Thoracic aorta (tissue), 2 donors: ENCODE results near the gene PTPRM. TPM values are rescaled to one million over a fixed set of nuclear protein-coding genes. Genes with fewer than 3 reads are reported as not detected.

Experiments used
- ATAC-seq: fragments of 150-250 bp; one replicate; pipeline ENCODE4 v1.8.0; 2017; ENCODE audit warnings: low read depth; ENCODE audit not compliant: insufficient number of reproducible peaks, low FRiP score
- DNase-seq: peaks from one replicate; pipeline ENCODE4 v3.0.0-alpha.2; 2020; ENCODE audit warnings: low spot score
- H3K27ac ChIP-seq, 2 donors: fragments of 200-600 bp; sonication (generic); 1 replicate in 1 of 2; 2 replicates in 1 of 2; pipeline ENCODE4 v1.5.1; 2016; ENCODE audit warnings: mild to moderate bottlenecking in 2 of 2, moderate library complexity in 2 of 2
- H3K27me3 ChIP-seq: fragments of 200-600 bp; sonication (generic); replicated peaks from 2 replicates; pipeline ENCODE4 v1.6.0; 2016; ENCODE audit warnings: mild to moderate bottlenecking; ENCODE audit not compliant: insufficient read depth
- H3K36me3 ChIP-seq: fragments of 200-600 bp; sonication (generic); one replicate; pipeline ENCODE4 v1.5.1; 2016
- H3K4me1 ChIP-seq, 2 donors: fragments of 200-600 bp; sonication (generic); 1 replicate in 1 of 2; 2 replicates in 1 of 2; pipeline versions ENCODE4 v1.5.1 to v1.6.0; 2016; ENCODE audit warnings: low read depth in 2 of 2, mild to moderate bottlenecking in 1 of 2; ENCODE audit not compliant: control insufficient read depth in 1 of 2
- H3K4me3 ChIP-seq: fragments of 200-600 bp; sonication (generic); 2 replicates; pipeline ENCODE4 v1.5.1; 2016; ENCODE audit warnings: mild to moderate bottlenecking
- H3K9me3 ChIP-seq: fragments of 200-600 bp; sonication (generic); 2 replicates; pipeline ENCODE4 v1.5.1; 2016
- CTCF ChIP-seq: fragments of 200-600 bp; sonication (generic); IDR thresholded peaks from one replicate; pipeline ENCODE4 v1.5.1; 2019; ENCODE audit warnings: antibody characterized with exemption
- total RNA-seq, 2 donors: library from RNA; depleted of rRNA; stranded (reverse); fragments of >200 nt; gene quantifications; one replicate each; pipeline versions ENCODE4 v1.1.0 to v1.2.3, GENCODE V29; 2016

The PTPRM gene
- total RNA-seq, 2 donors from 2014 or later, result 90.3 to 102 TPM

GRCh38 chr18:8130096-8130495 lies 563.0 kb downstream of the PTPRM start:
- Histone ChIP-seq H3K4me3 (no peak overlapping the region), H3K27ac (no peak overlapping the region), H3K36me3 (no peaks in the 10 kb centered on the region), H3K9me3 (no peaks in the 10 kb centered on the region), H3K27me3 (no peaks in the 10 kb centered on the region), H3K4me1 (peaks cover 0 to 1% of the 10 kb centered on the region in 2 donors)
- DNase-seq (no peak), ATAC-seq (no peak)
- TF ChIP-seq CTCF, result no peak

GRCh38 chr18:8133032-8133431 lies 565.9 kb downstream of the PTPRM start:
- Histone ChIP-seq H3K4me3 (no peak overlapping the region), H3K27ac (no peak overlapping the region), H3K4me1 (no peaks in the 10 kb centered on the region), H3K9me3 (no peaks in the 10 kb centered on the region), H3K27me3 (no peaks in the 10 kb centered on the region), H3K36me3 (no peaks in the 10 kb centered on the region)
- DNase-seq, result no peak
- no peak for ATAC-seq
- no peak for TF ChIP-seq CTCF

- no peak for ATAC-seq
- Histone ChIP-seq H3K36me3 (no peaks in the 10 kb centered on the region), H3K9me3 (no peaks in the 10 kb centered on the region), H3K27ac (no peak overlapping the region), H3K27me3 (no peaks in the 10 kb centered on the region), H3K4me3 (no peak overlapping the region), H3K4me1 (no peaks in the 10 kb centered on the region)
- TF ChIP-seq CTCF, result no peak
- no peak for DNase-seq
These were observed 566.8 kb downstream of the PTPRM start for GRCh38 chr18:8133888-8134287.

- DNase-seq (no peak), ATAC-seq (no peak)
- H3K4me3 ChIP-seq, result no peak overlapping the region
- H3K36me3 ChIP-seq, result no peaks in the 10 kb centered on the region
- peaks cover 8 to 21% of the 10 kb centered on the region in 2 donors for H3K4me1 ChIP-seq
- TF ChIP-seq CTCF, result no peak
- no peaks in the 10 kb centered on the region for H3K27me3 ChIP-seq
- H3K9me3 ChIP-seq, result no peaks in the 10 kb centered on the region
- H3K27ac ChIP-seq, result no peak overlapping the region
These were observed 572.0 kb downstream of the PTPRM start for GRCh38 chr18:8139127-8139527.

- Histone ChIP-seq H3K9me3 (no peaks in the 10 kb centered on the region), H3K36me3 (no peaks in the 10 kb centered on the region), H3K27me3 (no peaks in the 10 kb centered on the region), H3K4me3 (no peak overlapping the region), H3K27ac (no peak overlapping the region), H3K4me1 (peaks cover 8 to 21% of the 10 kb centered on the region in 2 donors)
- ATAC-seq, result peak; percentile 49
- TF ChIP-seq CTCF, result no peak
- no peak for DNase-seq
These were observed 572.8 kb downstream of the PTPRM start for GRCh38 chr18:8139891-8140406.
